ENCODE data around the gene PPARA.
A peak's percentile ranks its signal among the peaks of the same experiment; 100 is the strongest.

The PPARA gene

GRCh38 chr22:46117206-46118199 lies 32.8 kb upstream of the PPARA start:
- Mint-ChIP-seq H3K27me3 (no peaks in the 10 kb centered on the region), H3K4me1 (ENCODE audit: low read depth in 2 of 2) (peaks cover 0 to 4% of the 10 kb centered on the region in 2 donors), H3K9me3 (no peaks in the 10 kb centered on the region), H3K4me3 (no peak overlapping the region), H3K36me3 (ENCODE audit: insufficient read depth) (no peaks in the 10 kb centered on the region), H3K27ac (peak overlapping the region in 1 of 2 donors; percentile 66)
- ATAC-seq (replicated peaks) (no peak), DNase-seq (no peak)

- H3K4me3 Mint-ChIP-seq, result no peak overlapping the region
- peaks cover 0 to 4% of the 10 kb centered on the region in 2 donors for H3K4me1 Mint-ChIP-seq (ENCODE audit: low read depth in 2 of 2)
- ATAC-seq (replicated peaks) (no peak), DNase-seq (no peak)
- no peaks in the 10 kb centered on the region for H3K27me3 Mint-ChIP-seq
- H3K36me3 Mint-ChIP-seq (ENCODE audit: insufficient read depth), result no peaks in the 10 kb centered on the region
- H3K9me3 Mint-ChIP-seq, result no peaks in the 10 kb centered on the region
- H3K27ac Mint-ChIP-seq, result peak overlapping the region; percentile 28 to 66
Measured at GRCh38 chr22:46119093-46119728, 31.1 kb upstream of the PPARA start.

GRCh38 chr22:46119729-46120419 lies 30.5 kb upstream of the PPARA start:
- ATAC-seq (replicated peaks) (no peak), DNase-seq (no peak)
- peaks cover 0 to 4% of the 10 kb centered on the region in 2 donors for H3K4me1 Mint-ChIP-seq (ENCODE audit: low read depth in 2 of 2)
- no peak overlapping the region for H3K4me3 Mint-ChIP-seq
- no peak overlapping the region for H3K27ac Mint-ChIP-seq
- no peaks in the 10 kb centered on the region for H3K9me3 Mint-ChIP-seq
- no peaks in the 10 kb centered on the region for H3K36me3 Mint-ChIP-seq (ENCODE audit: insufficient read depth)
- no peaks in the 10 kb centered on the region for H3K27me3 Mint-ChIP-seq

- Mint-ChIP-seq H3K36me3 (ENCODE audit: insufficient read depth) (no peaks in the 10 kb centered on the region), H3K27ac (no peak overlapping the region), H3K27me3 (no peaks in the 10 kb centered on the region), H3K4me1 (ENCODE audit: low read depth in 2 of 2) (peaks cover 0 to 4% of the 10 kb centered on the region in 2 donors), H3K9me3 (no peaks in the 10 kb centered on the region), H3K4me3 (no peak overlapping the region)
- no peak for ATAC-seq (replicated peaks)
- no peak for DNase-seq
Measured at GRCh38 chr22:46120420-46120737, 29.9 kb upstream of the PPARA start.

- H3K36me3 Mint-ChIP-seq (ENCODE audit: insufficient read depth), result no peaks in the 10 kb centered on the region
- H3K4me3 Mint-ChIP-seq, result no peak overlapping the region
- H3K27me3 Mint-ChIP-seq, result no peaks in the 10 kb centered on the region
- ATAC-seq (replicated peaks), result no peak
- DNase-seq, result no peak
- no peaks in the 10 kb centered on the region for H3K9me3 Mint-ChIP-seq
- peak overlapping the region in 1 of 2 donors; percentile 3 for H3K27ac Mint-ChIP-seq
- H3K4me1 Mint-ChIP-seq (ENCODE audit: low read depth in 2 of 2), result peaks cover 0 to 4% of the 10 kb centered on the region in 2 donors
Measured at GRCh38 chr22:46121079-46121478, 29.2 kb upstream of the PPARA start.

GRCh38 chr22:46121523-46122287 lies 28.6 kb upstream of the PPARA start:
- H3K4me1 Mint-ChIP-seq (ENCODE audit: low read depth in 2 of 2), result peaks cover 0 to 2% of the 10 kb centered on the region in 2 donors

GRCh38 chr22:46122511-46122971 lies 27.8 kb upstream of the PPARA start:
- H3K4me1 Mint-ChIP-seq (ENCODE audit: low read depth in 2 of 2), result no peaks in the 10 kb centered on the region
- no peak overlapping the region for H3K27ac Mint-ChIP-seq
- H3K27me3 Mint-ChIP-seq, result no peaks in the 10 kb centered on the region
- DNase-seq (peak; percentile 61 to 67 (median 63)), ATAC-seq (replicated peaks) (peak; percentile 74)
- no peaks in the 10 kb centered on the region for H3K36me3 Mint-ChIP-seq (ENCODE audit: insufficient read depth)
- H3K4me3 Mint-ChIP-seq, result no peak overlapping the region
- no peaks in the 10 kb centered on the region for H3K9me3 Mint-ChIP-seq

More at GRCh38 chr22:46121523-46122287, 28.6 kb upstream of the PPARA start:
- ATAC-seq (replicated peaks) (no peak), DNase-seq (no peak)
- H3K9me3 Mint-ChIP-seq, result no peaks in the 10 kb centered on the region
- no peak overlapping the region for H3K4me3 Mint-ChIP-seq
- no peaks in the 10 kb centered on the region for H3K36me3 Mint-ChIP-seq (ENCODE audit: insufficient read depth)
- H3K27ac Mint-ChIP-seq, result peak overlapping the region in 1 of 2 donors; percentile 3
- no peaks in the 10 kb centered on the region for H3K27me3 Mint-ChIP-seq

GRCh38 chr22:46122980-46123693 lies 27.2 kb upstream of the PPARA start:
- Mint-ChIP-seq H3K36me3 (ENCODE audit: insufficient read depth) (no peaks in the 10 kb centered on the region), H3K27ac (no peak overlapping the region), H3K4me1 (ENCODE audit: low read depth in 2 of 2) (no peaks in the 10 kb centered on the region), H3K27me3 (no peaks in the 10 kb centered on the region), H3K9me3 (no peaks in the 10 kb centered on the region), H3K4me3 (no peak overlapping the region)
- DNase-seq (no peak), ATAC-seq (replicated peaks) (no peak)

- Mint-ChIP-seq H3K27me3 (peaks cover 0 to under 1% of the 10 kb centered on the region in 2 donors), H3K27ac (no peak overlapping the region), H3K4me3 (no peak overlapping the region), H3K9me3 (no peaks in the 10 kb centered on the region), H3K4me1 (ENCODE audit: low read depth in 2 of 2) (no peaks in the 10 kb centered on the region), H3K36me3 (ENCODE audit: insufficient read depth) (no peaks in the 10 kb centered on the region)
- ATAC-seq (replicated peaks) (no peak), DNase-seq (no peak)
Measured at GRCh38 chr22:46123694-46124382, 26.5 kb upstream of the PPARA start.

- Mint-ChIP-seq H3K9me3 (no peaks in the 10 kb centered on the region), H3K4me3 (no peak overlapping the region), H3K4me1 (ENCODE audit: low read depth in 2 of 2) (peaks cover 0 to 3% of the 10 kb centered on the region in 2 donors), H3K27ac (peak overlapping the region in 1 of 2 donors; percentile 62), H3K36me3 (ENCODE audit: insufficient read depth) (no peaks in the 10 kb centered on the region), H3K27me3 (peaks cover 0 to 8% of the 10 kb centered on the region in 2 donors)
- no peak for DNase-seq
- no peak for ATAC-seq (replicated peaks)
Measured at GRCh38 chr22:46124383-46125144, 25.8 kb upstream of the PPARA start.

- peaks cover 5 to 15% of the 10 kb centered on the region in 2 donors for H3K27me3 Mint-ChIP-seq
- H3K27ac Mint-ChIP-seq, result no peak overlapping the region
- H3K4me1 Mint-ChIP-seq (ENCODE audit: low read depth in 2 of 2), result peaks cover 0 to 3% of the 10 kb centered on the region in 2 donors
- H3K9me3 Mint-ChIP-seq, result no peaks in the 10 kb centered on the region
- ATAC-seq (replicated peaks) (no peak), DNase-seq (no peak)
- no peak overlapping the region for H3K4me3 Mint-ChIP-seq
- H3K36me3 Mint-ChIP-seq (ENCODE audit: insufficient read depth), result no peaks in the 10 kb centered on the region
Measured at GRCh38 chr22:46125311-46125710, 25.0 kb upstream of the PPARA start.
